Measurements from ENCODE around the gene SETD1B.
"Not testable (repeated sequence)": the region's sequence is repeated elsewhere in the genome, so short reads cannot be mapped to it uniquely, and the experiment has no call there.

SETD1B gene

GRCh38 chr12:121781484-121781997 is 22.3 kb upstream of the SETD1B start:
- no peak for DNase-seq

- no peak for DNase-seq
Observed at GRCh38 chr12:121781998-121782979, 21.5 kb upstream of the SETD1B start.

GRCh38 chr12:121783766-121784165 is 20.0 kb upstream of the SETD1B start:
- DNase-seq = no peak

- DNase-seq = no peak
Observed at GRCh38 chr12:121784460-121784859, 19.3 kb upstream of the SETD1B start.

- DNase-seq = no peak
Observed at GRCh38 chr12:121786440-121786825, 17.4 kb upstream of the SETD1B start.

- DNase-seq = no peak
Observed at GRCh38 chr12:121787063-121788025, 16.5 kb upstream of the SETD1B start.

- no peak for DNase-seq
Observed at GRCh38 chr12:121788176-121788818, 15.5 kb upstream of the SETD1B start.

GRCh38 chr12:121789233-121789781 is 14.5 kb upstream of the SETD1B start:
- DNase-seq = no peak

GRCh38 chr12:121789800-121790728 is 13.7 kb upstream of the SETD1B start:
- no peak for DNase-seq

GRCh38 chr12:121790785-121791184 is 13.0 kb upstream of the SETD1B start:
- DNase-seq = not testable (repeated sequence)

- DNase-seq = no peak
Observed at GRCh38 chr12:121791671-121792551, 11.9 kb upstream of the SETD1B start.

- no peak for DNase-seq
Observed at GRCh38 chr12:121792607-121793439, 11.0 kb upstream of the SETD1B start.

- no peak for DNase-seq
Observed at GRCh38 chr12:121793440-121793837, 10.4 kb upstream of the SETD1B start, which contains the start of gene RHOF. RHOF (minus strand) TSS chr12:121793688; CDS start chr12:121793633, 55 bp downstream.

- peak; percentile 61 for DNase-seq
Observed at GRCh38 chr12:121793838-121794533, 9.8 kb upstream of the SETD1B start.

- DNase-seq = no peak
Observed at GRCh38 chr12:121794534-121795033, 9.2 kb upstream of the SETD1B start.

GRCh38 chr12:121795034-121795968 is 8.5 kb upstream of the SETD1B start:
- peak; percentile 46 for DNase-seq
